Naive B cell (primary cell): Measurements from ENCODE around the gene ANHX. TPM values are rescaled to one million over a fixed set of nuclear protein-coding genes. Genes with fewer than 3 reads are reported as not detected.

Experiments
- ATAC-seq, 2 donors: fragments of 150-1000 bp; cut with Tn5 transposase; 2 replicates each; pipeline ENCODE4 v1.10.0; 2021; ENCODE audit warnings: low read depth in 2 of 2, mild to moderate bottlenecking in 2 of 2, moderate library complexity in 2 of 2
- DNase-seq: peaks from one replicate; pipeline ENCODE4 v3.0.0; 2022
- H3K27ac Mint-ChIP-seq, 6 donors: one replicate each; pipeline ENCODE4 v1.8.0; 2020 to 2022; ENCODE audit warnings: mild to moderate bottlenecking in 6 of 6, mixed read lengths in 6 of 6, moderate library complexity in 5 of 6, inconsistent platforms in 2 of 6
- H3K27me3 Mint-ChIP-seq, 3 donors: one replicate each; pipeline ENCODE4 v1.8.0; 2021 to 2022; ENCODE audit warnings: mixed read lengths in 3 of 3, mild to moderate bottlenecking in 1 of 3
- H3K36me3 Mint-ChIP-seq, 2 donors: one replicate each; pipeline ENCODE4 v1.8.0; 2020 to 2022; ENCODE audit warnings: mixed read lengths in 2 of 2, inconsistent platforms in 1 of 2, mild to moderate bottlenecking in 1 of 2
- H3K4me1 Mint-ChIP-seq, 3 donors: one replicate each; pipeline ENCODE4 v1.8.0; 2020 to 2022; ENCODE audit warnings: mixed read lengths in 3 of 3, inconsistent platforms in 1 of 3, mild to moderate bottlenecking in 1 of 3, moderate library complexity in 1 of 3
- H3K4me3 Mint-ChIP-seq, 8 donors: one replicate each; pipeline ENCODE4 v1.8.0; 2020 to 2022; ENCODE audit warnings: mild to moderate bottlenecking in 8 of 8, mixed read lengths in 8 of 8, moderate library complexity in 8 of 8, inconsistent platforms in 2 of 8
- H3K9me3 Mint-ChIP-seq, 7 donors: one replicate each; pipeline ENCODE4 v1.8.0; 2020 to 2022; ENCODE audit warnings: mixed read lengths in 7 of 7, mild to moderate bottlenecking in 5 of 7, inconsistent platforms in 2 of 7, moderate library complexity in 1 of 7
- polyA plus RNA-seq, 6 donors: library from polyadenylated mRNA; unstranded; fragments of 300-500 nt; fragmentation: Illumina TruSeq; gene quantifications; one replicate each; pipeline ENCODE4 v1.2.3, GENCODE V29; 2021; ENCODE audit warnings: low read depth in 6 of 6

ANHX gene
- polyA plus RNA-seq, 6 donors from 2014 or later = not detected

GRCh38 chr12:133226690-133227089, 9.0 kb downstream of the ANHX start:
- peaks cover 0 to 21% of the 10 kb centered on the region in 2 donors for H3K36me3 Mint-ChIP-seq
- no peak for DNase-seq
- H3K27ac Mint-ChIP-seq = no peak overlapping the region
- no peak overlapping the region for H3K4me3 Mint-ChIP-seq
- no peak for ATAC-seq
- H3K9me3 Mint-ChIP-seq = peaks cover 5 to 37% (median 14%) of the 10 kb centered on the region in 7 donors
- peaks cover 0 to 10% (median 0%) of the 10 kb centered on the region in 3 donors for H3K27me3 Mint-ChIP-seq
- H3K4me1 Mint-ChIP-seq = no peaks in the 10 kb centered on the region

GRCh38 chr12:133225527-133225926, 10.2 kb downstream of the ANHX start:
- DNase-seq = no peak
- Mint-ChIP-seq H3K9me3 (peaks cover 3 to 38% (median 15%) of the 10 kb centered on the region in 7 donors), H3K36me3 (peaks cover 0 to 22% of the 10 kb centered on the region in 2 donors), H3K27ac (no peak overlapping the region), H3K4me3 (no peak overlapping the region), H3K4me1 (no peaks in the 10 kb centered on the region), H3K27me3 (peaks cover 0 to 10% (median 0%) of the 10 kb centered on the region in 3 donors)
- no peak for ATAC-seq

- H3K4me3 Mint-ChIP-seq = no peak overlapping the region
- H3K27me3 Mint-ChIP-seq = peaks cover 0 to 11% (median 8%) of the 10 kb centered on the region in 3 donors
- no peak overlapping the region for H3K27ac Mint-ChIP-seq
- no peaks in the 10 kb centered on the region for H3K4me1 Mint-ChIP-seq
- no peak for DNase-seq
- peaks cover 8 to 45% (median 31%) of the 10 kb centered on the region in 7 donors for H3K9me3 Mint-ChIP-seq
- no peak for ATAC-seq
- peaks cover 20 to 33% of the 10 kb centered on the region in 2 donors for H3K36me3 Mint-ChIP-seq
Observed at GRCh38 chr12:133222211-133222610, 13.5 kb downstream of the ANHX start.

GRCh38 chr12:133221241-133221640, 14.4 kb downstream of the ANHX start:
- peaks cover 8 to 43% (median 37%) of the 10 kb centered on the region in 7 donors for H3K9me3 Mint-ChIP-seq
- ATAC-seq (no peak), DNase-seq (no peak)
- H3K27me3 Mint-ChIP-seq = peaks cover 0 to 11% (median 8%) of the 10 kb centered on the region in 3 donors
- H3K4me3 Mint-ChIP-seq = no peak overlapping the region
- H3K27ac Mint-ChIP-seq = no peak overlapping the region
- H3K36me3 Mint-ChIP-seq = peaks cover 20 to 33% of the 10 kb centered on the region in 2 donors
- H3K4me1 Mint-ChIP-seq = no peaks in the 10 kb centered on the region

GRCh38 chr12:133220521-133220920, 15.2 kb downstream of the ANHX start:
- H3K4me3 Mint-ChIP-seq = no peak overlapping the region
- DNase-seq (no peak), ATAC-seq (no peak)
- H3K36me3 Mint-ChIP-seq = peaks cover 20 to 33% of the 10 kb centered on the region in 2 donors
- no peak overlapping the region for H3K27ac Mint-ChIP-seq
- peaks cover 0 to 11% (median 8%) of the 10 kb centered on the region in 3 donors for H3K27me3 Mint-ChIP-seq
- no peaks in the 10 kb centered on the region for H3K4me1 Mint-ChIP-seq
- peaks cover 8 to 47% (median 42%) of the 10 kb centered on the region in 7 donors for H3K9me3 Mint-ChIP-seq

- peaks cover 27% of the 10 kb centered on the region in 2 donors for H3K36me3 Mint-ChIP-seq
Observed at GRCh38 chr12:133217219-133217618, 18.5 kb downstream of the ANHX start.

GRCh38 chr12:133215724-133216123, 20.0 kb downstream of the ANHX start:
- Mint-ChIP-seq H3K27me3 (peaks cover 0 to 11% (median 8%) of the 10 kb centered on the region in 3 donors), H3K27ac (no peak overlapping the region), H3K4me3 (no peak overlapping the region), H3K9me3 (peaks cover 21 to 81% (median 61%) of the 10 kb centered on the region in 7 donors), H3K36me3 (peaks cover 27% of the 10 kb centered on the region in 2 donors), H3K4me1 (no peaks in the 10 kb centered on the region)
- ATAC-seq (no peak), DNase-seq (no peak)

More at GRCh38 chr12:133217219-133217618, 18.5 kb downstream of the ANHX start:
- H3K9me3 Mint-ChIP-seq = peaks cover 18 to 71% (median 49%) of the 10 kb centered on the region in 7 donors
- H3K4me3 Mint-ChIP-seq = no peak overlapping the region
- H3K4me1 Mint-ChIP-seq = no peaks in the 10 kb centered on the region
- H3K27me3 Mint-ChIP-seq = peaks cover 0 to 11% (median 8%) of the 10 kb centered on the region in 3 donors
- no peak overlapping the region for H3K27ac Mint-ChIP-seq
- ATAC-seq = no peak
- DNase-seq = no peak

- DNase-seq = no peak
Observed at GRCh38 chr12:133206390-133206789, 29.3 kb downstream of the ANHX start.

GRCh38 chr12:133204264-133204603, 31.4 kb downstream of the ANHX start:
- peaks cover 13 to 94% (median 88%) of the 10 kb centered on the region in 7 donors for H3K9me3 Mint-ChIP-seq
- peaks cover 41 to 50% of the 10 kb centered on the region in 2 donors for H3K36me3 Mint-ChIP-seq
- DNase-seq (no peak), ATAC-seq (no peak)
- no peak overlapping the region for H3K4me3 Mint-ChIP-seq
- H3K27me3 Mint-ChIP-seq = no peaks in the 10 kb centered on the region
- no peak overlapping the region for H3K27ac Mint-ChIP-seq
- no peaks in the 10 kb centered on the region for H3K4me1 Mint-ChIP-seq

More at GRCh38 chr12:133206390-133206789, 29.3 kb downstream of the ANHX start:
- Mint-ChIP-seq H3K27me3 (no peaks in the 10 kb centered on the region), H3K27ac (no peak overlapping the region), H3K9me3 (peaks cover under 1 to 93% (median 77%) of the 10 kb centered on the region in 7 donors), H3K4me1 (no peaks in the 10 kb centered on the region), H3K36me3 (peaks cover 27 to 31% of the 10 kb centered on the region in 2 donors), H3K4me3 (no peak overlapping the region)
- ATAC-seq = no peak

- peaks cover 41 to 50% of the 10 kb centered on the region in 2 donors for H3K36me3 Mint-ChIP-seq
- peak overlapping the region in 3 of 6 donors; percentile 53 to 82 (median 66) for H3K27ac Mint-ChIP-seq
- ATAC-seq (no peak), DNase-seq (no peak)
- H3K4me3 Mint-ChIP-seq = peak overlapping the region in 1 of 8 donors; percentile 13
- no peaks in the 10 kb centered on the region for H3K27me3 Mint-ChIP-seq
- peaks cover 13 to 92% (median 83%) of the 10 kb centered on the region in 7 donors for H3K9me3 Mint-ChIP-seq
- H3K4me1 Mint-ChIP-seq = no peaks in the 10 kb centered on the region
Observed at GRCh38 chr12:133203344-133204263, 32.1 kb downstream of the ANHX start.

GRCh38 chr12:133202493-133203343, 33.0 kb downstream of the ANHX start:
- ATAC-seq (no peak), DNase-seq (no peak)
- peak overlapping the region in 3 of 6 donors; percentile 53 to 82 (median 66) for H3K27ac Mint-ChIP-seq
- H3K36me3 Mint-ChIP-seq = peaks cover 41 to 50% of the 10 kb centered on the region in 2 donors
- peak overlapping the region in 2 of 8 donors; percentile 13 to 22 for H3K4me3 Mint-ChIP-seq
- no peaks in the 10 kb centered on the region for H3K4me1 Mint-ChIP-seq
- peaks cover 13 to 83% (median 74%) of the 10 kb centered on the region in 7 donors for H3K9me3 Mint-ChIP-seq
- no peaks in the 10 kb centered on the region for H3K27me3 Mint-ChIP-seq

- Mint-ChIP-seq H3K27ac (no peak overlapping the region), H3K4me3 (no peak overlapping the region), H3K4me1 (no peaks in the 10 kb centered on the region), H3K9me3 (peaks cover 13 to 77% (median 66%) of the 10 kb centered on the region in 7 donors), H3K36me3 (peaks cover 41 to 50% of the 10 kb centered on the region in 2 donors), H3K27me3 (no peaks in the 10 kb centered on the region)
- no peak for ATAC-seq
- no peak for DNase-seq
Observed at GRCh38 chr12:133201888-133202287, 33.8 kb downstream of the ANHX start.

- no peak for ATAC-seq
- no peak for DNase-seq
- Mint-ChIP-seq H3K4me1 (peaks cover 0 to 6% (median 0%) of the 10 kb centered on the region in 3 donors), H3K27ac (peak overlapping the region in 1 of 6 donors; percentile 72), H3K4me3 (peak overlapping the region in 1 of 8 donors; percentile 82), H3K9me3 (peaks cover 18 to 83% (median 76%) of the 10 kb centered on the region in 7 donors), H3K27me3 (no peaks in the 10 kb centered on the region), H3K36me3 (peaks cover 83 to 85% of the 10 kb centered on the region in 2 donors)
Observed at GRCh38 chr12:133192847-133193246, 42.8 kb downstream of the ANHX start.
